ENCODE results near the gene CCNB1IP1.
"Not testable (repeated sequence)": the region's sequence is repeated elsewhere in the genome, so short reads cannot be mapped to it uniquely, and the experiment has no call there.

The CCNB1IP1 gene

DNA sequence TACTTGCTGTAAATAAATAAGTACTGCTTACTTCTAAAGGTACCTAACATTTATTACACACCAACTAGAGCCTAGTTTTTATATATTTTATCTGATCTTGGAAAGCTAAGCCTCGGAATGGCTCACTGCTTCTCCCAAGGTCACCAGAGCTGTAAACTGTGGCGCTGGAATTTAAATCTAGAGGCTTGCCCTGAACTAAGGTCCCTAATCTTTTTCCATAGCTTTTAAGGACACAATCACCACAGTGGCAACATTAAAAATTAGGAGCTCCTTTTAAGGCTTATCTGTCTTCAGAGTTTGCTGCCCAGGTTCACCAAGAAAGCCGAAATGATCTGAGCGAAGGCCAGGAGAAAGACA lies 670 bp downstream of the CCNB1IP1 start:
- no peak for DNase-seq (ENCODE audit: low read depth in 2 of 2)

DNA sequence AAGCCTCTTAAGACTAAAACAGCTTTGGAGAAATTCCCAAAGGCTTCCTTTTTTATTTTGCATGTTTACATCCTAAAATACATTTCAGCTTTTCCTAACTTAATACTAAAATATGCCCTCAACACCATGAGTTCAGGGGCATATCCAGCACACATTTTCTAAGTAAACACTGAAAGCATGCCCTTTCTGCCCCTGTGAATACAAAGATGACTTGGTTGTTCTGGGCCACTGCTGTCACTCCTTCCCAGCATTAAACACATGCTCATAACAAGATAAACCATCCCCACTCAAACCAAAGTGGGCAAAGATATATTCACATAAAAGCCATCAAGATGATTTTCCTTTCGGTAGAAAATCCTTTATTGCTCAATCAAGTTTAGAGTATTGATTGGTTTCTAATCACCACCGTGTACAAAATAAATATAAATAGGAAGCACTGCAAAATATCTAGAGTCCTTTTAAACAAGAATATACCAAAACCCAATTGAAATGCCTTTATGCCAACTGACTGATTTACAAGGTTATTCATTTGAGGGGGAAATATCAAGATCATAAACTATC lies 1.9 kb downstream of the CCNB1IP1 start:
- DNase-seq (ENCODE audit: low read depth in 2 of 2) = no peak

DNA sequence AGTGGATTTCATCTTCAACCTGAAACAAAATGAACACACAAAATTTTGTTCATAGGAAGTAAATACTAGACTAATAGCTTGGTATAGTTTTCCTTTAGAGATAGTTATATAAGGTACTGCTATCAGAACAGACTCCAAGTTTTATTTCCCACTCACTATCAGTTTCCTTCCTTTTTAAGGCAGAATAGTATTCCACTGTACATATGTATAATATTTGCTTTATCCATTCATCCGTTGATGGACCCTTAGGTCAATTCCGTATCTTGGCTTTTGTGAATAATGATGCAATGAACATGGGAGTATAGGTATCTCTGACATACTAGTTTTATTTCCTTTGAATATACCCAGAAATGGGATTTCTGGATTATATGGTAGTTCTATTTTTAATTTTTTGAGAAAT lies 3.7 kb downstream of the CCNB1IP1 start:
- no peak for DNase-seq (ENCODE audit: low read depth in 2 of 2)

DNA sequence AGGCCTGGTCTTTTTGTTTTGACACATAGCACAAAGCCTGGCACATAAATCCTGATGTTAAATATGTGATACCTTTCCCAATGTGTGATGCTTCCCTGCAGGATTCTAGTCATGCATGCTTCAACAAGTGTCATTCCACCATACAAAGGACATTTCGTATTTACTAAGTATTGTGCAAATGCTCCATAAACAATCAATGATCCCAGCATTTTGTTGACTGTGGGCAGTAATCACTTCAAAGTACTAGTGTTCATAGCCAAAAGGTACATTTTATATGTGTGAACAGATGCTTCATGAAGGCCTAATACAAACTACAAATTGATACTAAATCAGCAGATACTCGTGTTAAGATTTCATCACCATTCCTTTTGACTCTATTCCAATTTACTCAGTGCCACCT lies 4.4 kb downstream of the CCNB1IP1 start:
- DNase-seq (ENCODE audit: low read depth in 2 of 2) = no peak

DNA sequence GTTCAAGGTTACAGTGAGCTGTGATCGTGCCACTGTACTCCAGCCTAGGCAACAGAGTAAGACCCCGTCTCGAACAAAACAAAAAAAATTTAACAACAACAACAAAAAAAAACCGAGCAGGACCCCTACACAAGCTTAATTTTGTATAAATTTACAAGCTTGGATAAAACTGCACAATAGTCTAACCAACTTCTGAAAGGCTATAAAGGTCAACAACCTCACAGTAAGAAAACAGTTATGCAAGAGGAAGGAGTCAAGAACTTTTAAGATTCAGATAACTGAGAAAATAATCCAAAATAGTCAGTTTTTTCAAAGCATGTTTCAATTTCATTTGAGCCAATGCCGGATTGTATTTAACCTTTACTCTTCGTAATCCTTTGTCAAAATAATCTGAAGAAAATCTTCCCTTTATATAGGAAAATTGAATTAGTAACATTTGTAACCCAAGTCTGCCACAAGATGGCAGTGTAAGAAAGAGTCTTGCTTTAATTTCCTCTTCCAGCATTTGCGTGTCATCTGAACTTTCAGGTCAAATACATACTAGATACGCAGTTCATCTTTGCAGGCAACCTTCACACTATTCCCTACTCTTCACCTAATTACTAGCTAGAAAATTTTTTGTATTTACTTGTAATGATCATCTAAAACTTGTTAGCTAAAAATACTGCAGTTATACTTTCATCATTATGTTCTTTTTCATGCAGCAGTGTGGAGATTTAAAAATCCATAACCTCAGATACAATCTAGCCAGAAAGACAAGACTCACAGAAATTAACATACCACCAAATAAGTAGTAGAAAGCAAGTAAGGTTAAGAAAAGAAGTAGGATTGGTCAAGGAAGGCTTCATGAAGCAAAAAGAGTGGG lies 5.8 kb downstream of the CCNB1IP1 start:
- peak in 1 of 2 donors; percentile 37 for DNase-seq (ENCODE audit: low read depth in 2 of 2)

DNA sequence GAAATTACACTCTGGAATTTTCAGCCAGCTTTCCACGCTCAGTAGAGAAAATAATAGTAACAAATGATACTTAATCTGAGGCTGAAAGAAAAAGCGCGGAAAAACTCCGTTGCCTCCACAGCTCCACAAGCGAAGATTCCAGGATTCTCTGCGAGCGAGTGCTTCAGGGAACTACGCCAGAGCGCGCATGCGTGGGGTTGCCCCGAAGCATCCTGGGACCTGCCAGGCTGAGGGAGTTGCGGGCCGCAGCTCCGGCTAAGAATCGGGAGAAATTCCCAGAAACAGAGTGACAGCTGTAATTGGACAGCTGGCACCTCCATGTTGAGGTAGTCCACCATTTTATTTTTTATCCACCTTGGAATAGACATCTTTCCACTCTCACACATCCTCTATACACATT lies 15.4 kb downstream of the CCNB1IP1 start:
- no peak for DNase-seq (ENCODE audit: low read depth in 2 of 2)

DNA sequence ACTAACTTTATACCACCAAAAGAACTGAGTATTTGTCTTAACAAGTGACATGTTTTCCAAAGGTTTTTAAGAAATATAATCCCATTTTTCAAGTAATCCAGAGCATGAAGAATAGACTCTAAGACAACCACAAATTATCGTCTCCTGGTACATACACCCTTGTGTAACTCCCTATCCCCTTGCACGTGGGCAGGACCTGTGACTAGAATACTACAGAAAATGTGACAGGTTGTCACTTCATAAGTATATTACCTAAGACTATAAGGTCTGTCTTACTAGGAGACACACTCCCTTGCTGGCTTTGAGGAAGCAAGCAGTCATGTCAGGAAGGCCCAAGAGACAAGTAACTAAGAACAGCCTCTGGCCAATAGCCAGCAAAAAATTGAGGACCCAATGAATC lies 19.1 kb downstream of the CCNB1IP1 start:
- DNase-seq (ENCODE audit: low read depth in 2 of 2) = no peak

DNA sequence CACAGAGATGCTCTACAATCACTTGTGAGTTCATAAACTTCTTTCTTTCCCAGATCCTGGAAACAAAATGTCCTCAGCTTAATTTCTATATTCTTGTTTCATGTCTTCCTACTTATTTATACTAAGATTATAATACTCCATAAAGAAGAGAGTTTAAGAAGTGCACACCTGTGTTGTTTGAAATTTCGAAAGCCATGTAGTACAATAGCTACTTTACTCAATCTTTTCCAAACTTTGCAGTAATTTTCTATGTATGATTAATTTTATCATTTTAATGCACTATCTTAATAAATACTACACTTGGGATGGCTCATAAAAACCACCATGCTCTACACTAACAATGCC lies 27.0 kb downstream of the CCNB1IP1 start:
- DNase-seq (ENCODE audit: low read depth in 2 of 2) = no peak

DNA sequence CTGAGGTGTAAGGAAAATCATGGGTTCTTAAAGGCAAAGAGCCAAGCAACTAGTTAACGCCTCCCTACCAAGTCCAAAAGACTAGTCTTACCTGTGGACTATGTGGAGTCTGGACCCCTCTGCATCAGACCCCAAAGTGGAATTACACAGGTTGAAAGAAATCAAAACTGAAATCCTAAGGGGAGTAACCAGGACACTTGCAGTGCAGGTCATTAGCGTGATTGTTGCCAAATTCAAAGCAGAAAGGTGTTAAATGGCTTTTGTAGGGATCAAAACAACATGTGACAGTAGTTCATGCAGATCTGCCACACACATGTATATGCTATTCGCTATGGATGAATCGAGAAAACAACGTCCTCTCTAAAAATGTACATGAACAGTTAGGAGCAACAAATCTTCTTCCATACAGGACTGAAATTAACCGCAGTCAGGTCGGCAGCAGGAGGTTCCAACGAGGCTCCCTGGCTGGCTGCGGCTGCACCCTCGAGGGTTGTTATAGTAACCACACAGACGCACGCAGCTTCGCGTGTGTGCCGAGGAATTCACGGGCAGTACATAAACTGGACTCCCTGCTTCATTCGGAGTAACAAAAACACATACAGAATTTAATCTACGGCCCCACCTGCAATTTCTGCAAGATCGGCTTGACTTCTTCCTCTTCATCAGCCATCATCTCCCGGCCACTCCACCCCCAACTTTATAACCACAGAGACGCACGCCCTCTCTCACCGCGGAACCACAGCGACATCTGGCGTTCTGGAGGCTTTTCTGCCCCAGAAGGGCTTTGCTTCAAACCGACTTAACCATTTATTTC lies 27.6 kb downstream of the CCNB1IP1 start, which contains the start of gene TTC5:
Gene TTC5, minus strand, starts transcription at position 687 of the 814 bp plus-strand sequence. Its CDS starts 14 bp downstream, at position 673.
- peak; percentile 84 to 88 for DNase-seq (ENCODE audit: low read depth in 2 of 2)

DNA sequence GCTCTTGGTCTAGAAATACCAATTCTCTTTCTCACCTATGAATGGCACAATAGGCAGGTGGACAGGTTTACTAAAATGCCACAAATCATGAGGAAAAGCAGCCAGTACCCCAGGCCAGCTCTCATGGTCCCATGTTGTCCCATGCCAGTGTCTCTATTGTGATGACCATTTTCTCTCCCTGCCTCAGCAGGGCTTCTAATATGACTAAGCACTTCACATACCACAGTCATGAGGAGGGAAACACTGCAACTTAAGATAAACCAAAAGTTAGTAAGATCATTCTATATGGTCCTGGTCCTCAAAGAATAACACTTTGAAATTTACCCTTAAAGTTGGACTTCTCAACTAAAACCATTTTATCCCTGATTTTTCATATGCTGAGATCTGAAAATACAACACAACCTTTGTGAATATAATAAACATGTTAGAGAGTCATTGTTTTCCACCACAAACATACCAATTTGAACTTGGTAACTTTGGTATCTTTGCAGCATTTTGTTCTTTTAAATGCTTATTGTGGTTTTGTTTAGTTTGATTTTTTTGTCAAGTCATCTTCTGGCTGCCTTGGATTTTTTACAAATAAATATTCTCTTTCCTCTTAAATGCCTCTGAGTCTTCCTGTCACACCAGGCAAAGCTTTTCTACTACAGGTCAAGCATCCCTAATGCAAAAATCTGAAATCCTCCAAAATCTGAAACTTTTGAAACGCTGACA lies 30.9 kb downstream of the CCNB1IP1 start:
- no peak for DNase-seq (ENCODE audit: low read depth in 2 of 2)

DNA sequence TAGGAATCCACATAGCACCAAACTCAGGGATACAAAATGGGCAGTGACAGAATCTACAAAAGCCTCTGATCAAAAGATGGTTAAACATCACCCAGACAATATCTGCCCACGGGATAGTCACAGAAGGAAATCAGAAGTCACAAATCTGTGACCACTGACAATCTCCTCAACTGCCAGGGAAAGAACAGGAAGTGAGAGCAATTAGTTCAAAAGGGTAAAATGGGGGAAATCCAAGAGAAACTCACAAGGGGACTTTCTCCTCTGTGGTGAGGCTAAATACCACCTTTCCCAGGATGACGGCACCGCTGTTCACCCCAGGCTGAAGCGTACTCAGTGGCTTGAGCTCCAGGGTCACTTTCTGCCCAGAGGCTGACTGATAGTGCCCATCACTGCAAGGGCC lies 38.0 kb downstream of the CCNB1IP1 start:
- no peak for DNase-seq (ENCODE audit: low read depth in 2 of 2)

DNA sequence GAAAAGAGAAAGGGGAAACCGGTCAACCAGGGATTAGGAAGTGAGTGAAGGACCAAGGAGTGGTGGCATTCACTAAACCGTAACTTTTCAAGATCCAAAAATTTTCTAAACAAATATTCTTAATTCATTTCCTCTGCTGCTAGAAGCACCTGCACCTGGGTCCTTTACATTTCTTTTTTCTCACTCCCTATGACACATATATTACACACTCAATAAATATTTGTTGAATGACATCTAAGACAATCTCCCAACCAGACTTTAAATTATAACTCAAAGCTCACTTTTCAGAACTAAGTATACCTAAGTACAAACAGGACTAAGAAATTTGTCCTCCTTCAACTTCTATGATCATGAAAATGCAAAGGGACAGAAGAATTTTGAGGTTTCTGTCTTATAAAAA lies 38.4 kb downstream of the CCNB1IP1 start:
- DNase-seq (ENCODE audit: low read depth in 2 of 2) = no peak

DNA sequence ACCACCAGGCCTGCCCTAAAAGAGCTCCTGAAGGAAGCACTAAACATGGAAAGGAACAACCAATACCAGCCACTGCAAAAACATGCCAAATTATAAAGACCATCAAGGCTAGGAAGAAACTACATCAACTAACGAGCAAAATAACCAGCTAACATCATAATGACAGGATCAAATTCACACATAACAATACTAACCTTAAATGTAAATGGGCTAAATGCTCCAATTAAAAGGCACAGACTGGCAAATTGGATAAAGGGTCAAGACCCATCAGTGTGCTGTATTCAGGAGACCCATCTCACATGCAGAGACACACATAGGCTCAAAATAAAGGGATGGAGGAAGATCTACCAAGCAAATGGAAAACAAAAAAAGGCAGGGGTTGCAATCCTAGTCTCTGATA lies 51.1 kb downstream of the CCNB1IP1 start:
- DNase-seq (ENCODE audit: low read depth in 2 of 2) = not testable (repeated sequence)

DNA sequence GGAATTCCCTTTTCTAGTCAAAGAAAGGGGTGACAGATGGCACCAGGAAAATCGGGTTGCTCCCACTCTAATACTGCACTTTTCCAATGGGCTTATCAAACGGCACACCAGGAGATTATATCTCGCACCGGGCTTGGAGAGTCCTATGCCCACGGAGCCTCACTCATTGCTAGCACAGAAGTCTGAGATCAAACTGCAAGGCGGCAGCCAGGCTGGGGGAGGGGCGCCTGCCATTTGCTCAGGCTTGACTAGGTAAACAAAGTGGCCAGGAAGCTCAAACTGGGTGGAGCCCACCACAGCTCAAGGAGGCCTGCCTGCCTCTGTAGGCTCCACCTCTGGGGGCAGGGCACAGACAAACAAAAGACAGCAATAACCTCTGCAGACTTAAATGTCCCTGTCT lies 52.8 kb downstream of the CCNB1IP1 start:
- DNase-seq (ENCODE audit: low read depth in 2 of 2) = not testable (repeated sequence)

DNA sequence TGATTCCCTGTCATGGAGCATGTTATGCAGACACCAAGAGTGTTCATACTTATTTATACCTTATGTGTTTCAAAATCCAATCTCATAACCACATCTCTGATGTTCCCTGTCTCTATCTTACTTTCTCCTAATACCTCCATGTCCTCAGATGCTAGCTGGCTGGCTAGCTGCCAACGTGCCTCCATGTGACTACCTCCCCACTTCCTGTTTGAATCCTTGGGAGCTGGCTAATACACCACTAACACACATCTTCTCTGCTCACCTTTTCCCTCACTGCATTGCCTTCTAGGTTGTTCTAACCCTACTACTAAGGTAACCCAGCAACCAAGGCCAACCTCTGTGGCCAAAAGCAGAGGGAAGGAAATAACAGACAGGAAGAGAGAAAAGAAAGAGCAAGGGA lies 54.7 kb downstream of the CCNB1IP1 start:
- no peak for DNase-seq (ENCODE audit: low read depth in 2 of 2)

DNA sequence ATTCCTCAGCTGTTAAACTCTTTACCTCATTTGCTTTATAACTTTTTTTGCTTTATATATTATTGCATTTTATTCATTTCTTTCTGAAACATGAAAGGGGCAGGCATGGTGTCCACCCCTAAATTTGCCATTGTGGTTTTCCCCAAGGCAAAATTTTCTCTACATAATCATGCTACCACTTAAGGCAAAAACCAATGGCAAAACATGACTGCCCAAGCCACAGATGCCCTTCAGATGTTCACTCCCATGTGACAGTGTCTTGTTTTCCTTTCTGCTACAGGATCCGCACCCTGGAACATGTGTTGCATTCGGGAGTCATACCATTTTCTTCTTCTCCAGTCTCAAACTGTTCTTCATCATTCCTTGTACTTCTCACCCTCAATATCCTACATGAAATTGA lies 55.7 kb downstream of the CCNB1IP1 start:
- no peak for DNase-seq (ENCODE audit: low read depth in 2 of 2)

DNA sequence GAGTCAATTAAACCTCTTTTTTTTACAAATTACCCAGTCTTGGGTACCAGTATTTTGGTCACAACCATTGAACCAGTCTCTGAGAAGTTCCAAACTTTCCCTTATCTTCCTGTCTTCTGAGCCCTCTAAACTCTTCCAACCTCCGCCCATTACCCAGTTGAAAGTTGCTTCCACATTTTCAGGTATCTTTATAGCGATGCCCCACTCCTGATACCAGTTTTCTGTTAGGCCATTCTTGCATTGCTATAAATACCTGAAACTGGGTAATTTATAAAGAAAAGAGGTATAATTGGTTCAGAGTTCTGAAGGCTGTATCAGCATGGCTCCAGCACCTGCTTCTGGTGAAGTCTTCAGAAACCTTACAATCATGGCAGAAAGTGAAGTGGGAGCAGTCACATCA lies 59.0 kb downstream of the CCNB1IP1 start:
- DNase-seq (ENCODE audit: low read depth in 2 of 2) = no peak

DNA sequence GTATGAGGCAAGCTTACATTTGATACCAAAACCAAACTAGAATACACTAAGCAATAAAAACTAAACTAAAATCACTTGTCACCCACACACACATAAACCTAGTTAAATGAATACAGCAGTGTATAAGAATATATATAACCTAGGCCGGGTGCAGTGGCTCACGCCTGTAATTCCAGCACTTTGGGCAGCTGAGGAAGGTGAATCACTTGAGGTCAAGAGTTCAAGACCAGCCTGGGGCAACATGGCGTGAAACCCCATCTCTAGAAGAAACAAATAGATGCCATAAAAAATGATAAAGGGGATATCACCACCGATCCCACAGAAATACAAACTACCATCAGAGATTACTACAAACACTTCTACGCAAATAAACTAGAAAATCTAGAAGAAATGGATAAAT lies 68.7 kb downstream of the CCNB1IP1 start:
- not testable (repeated sequence) for DNase-seq (ENCODE audit: low read depth in 2 of 2)

DNA sequence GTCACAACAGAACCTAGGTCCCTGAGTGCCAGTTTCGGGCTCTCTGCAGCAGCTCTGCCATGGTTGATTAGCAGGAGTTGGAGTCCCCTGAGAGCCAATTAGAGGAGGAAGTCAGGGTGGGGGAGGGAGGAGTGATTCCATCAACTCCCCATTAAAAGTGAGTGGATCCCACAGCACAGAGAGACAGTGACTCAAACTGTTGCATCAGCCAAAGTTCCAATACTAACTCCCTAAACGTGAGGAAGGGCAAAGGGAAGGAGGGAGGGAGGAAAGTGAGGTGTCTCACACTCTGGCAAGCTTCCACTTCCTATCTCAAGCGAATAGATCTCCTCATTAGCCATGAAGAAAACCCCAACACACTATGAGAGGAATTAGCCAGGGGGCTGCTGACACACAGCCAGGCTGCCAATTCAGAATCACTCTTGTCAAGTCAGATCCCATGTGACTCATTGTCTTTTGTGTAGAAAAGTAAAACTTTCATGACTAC lies 70.4 kb downstream of the CCNB1IP1 start:
- DNase-seq (ENCODE audit: low read depth in 2 of 2) = no peak
